OCI-LY7 (cell line): ENCODE data around the gene EMC8. TPM values are rescaled to one million over a fixed set of nuclear protein-coding genes. Genes with fewer than 3 reads are reported as not detected.

Experiments
- BruUV-seq: library from RNA; stranded (reverse); fragments of 400-500 nt; replicated peaks from 2 replicates; lab custom pipeline; 2021; lab: Mats Ljungman, UMichigan
- CTCF ChIA-PET: fragments of 300-600 bp; sonication (Branson Sonifier 250); formaldehyde crosslinking; loops from one replicate; lab custom pipeline; 2022; ENCODE audit warnings: antibody characterized with exemption; ENCODE audit not compliant: unreplicated experiment; lab: Charles Lee
- POLR2A ChIA-PET: fragments of 300-600 bp; sonication (Branson Sonifier 250); formaldehyde crosslinking; loops from one replicate; lab custom pipeline; 2022; ENCODE audit warnings: antibody characterized with exemption; lab: Charles Lee
- DNase-seq: peaks from one replicate; pipeline ENCODE4 v3.0.0-alpha.2; 2015; ENCODE audit warnings: low spot score
- H2AFZ ChIP-seq: fragments of 200-600 bp; sonication (generic), shearing (Covaris generic); 2 replicates; pipeline ENCODE4 v1.6.1; 2014; ENCODE audit warnings: mild to moderate bottlenecking, antibody characterized with exemption, low read length, moderate library complexity
- H3K27ac ChIP-seq: fragments of 200-600 bp; sonication (generic); 2 replicates; pipeline ENCODE4 v1.5.1; 2014; ENCODE audit warnings: mixed run types, low read depth, mild to moderate bottlenecking, moderate library complexity, low read length, inconsistent platforms; ENCODE audit not compliant: poor library complexity, severe bottlenecking
- H3K36me3 ChIP-seq: fragments of 200-600 bp; sonication (generic); 2 replicates; pipeline ENCODE4 v1.6.1; 2014; ENCODE audit warnings: mild to moderate bottlenecking, antibody characterized with exemption, low read length, moderate library complexity, mixed read lengths; ENCODE audit not compliant: insufficient read depth
- H3K4me1 ChIP-seq: fragments of 200-600 bp; sonication (generic); 2 replicates; pipeline ENCODE4 v1.5.1; 2014; ENCODE audit warnings: mild to moderate bottlenecking, low read length; ENCODE audit not compliant: insufficient read depth, poor library complexity, severe bottlenecking
- H3K4me2 ChIP-seq: fragments of 200-600 bp; sonication (generic); 2 replicates; pipeline ENCODE4 v1.6.1; 2014; ENCODE audit warnings: mild to moderate bottlenecking, low read length
- H3K4me3 ChIP-seq: fragments of 200-600 bp; sonication (generic); 2 replicates; pipeline ENCODE4 v1.5.1; 2014; ENCODE audit warnings: mild to moderate bottlenecking, low read depth, low read length; ENCODE audit not compliant: poor library complexity, severe bottlenecking
- H3K79me2 ChIP-seq: fragments of 200-600 bp; sonication (generic); 2 replicates; pipeline ENCODE4 v1.6.1; 2016; ENCODE audit warnings: low read depth, mild to moderate bottlenecking, low read length, moderate library complexity, mixed read lengths; ENCODE audit not compliant: insufficient read depth
- H3K9me2 ChIP-seq: fragments of 200-600 bp; sonication (generic); 2 replicates; pipeline ENCODE4 v1.6.1; 2016; ENCODE audit warnings: mild to moderate bottlenecking, low read length, mixed read lengths; ENCODE audit not compliant: insufficient read depth
- H3K9me3 ChIP-seq: fragments of 200-600 bp; sonication (generic); 2 replicates; pipeline ENCODE4 v1.6.1; 2014; ENCODE audit warnings: mild to moderate bottlenecking, mixed run types, low read length, mixed read lengths
- H4K20me1 ChIP-seq: fragments of 200-600 bp; sonication (generic); 2 replicates; pipeline ENCODE4 v1.6.1; 2014; ENCODE audit warnings: mild to moderate bottlenecking, antibody characterized with exemption, low read length, moderate library complexity, mixed read lengths; ENCODE audit not compliant: insufficient read depth
- EZH2phosphoT487 ChIP-seq: fragments of 200-600 bp; sonication (generic); IDR thresholded peaks from 2 replicates; pipeline ENCODE4 v1.6.1; 2018; ENCODE audit warnings: low read depth, borderline replicate concordance, mild to moderate bottlenecking, mixed run types, antibody characterized with exemption, low read length, moderate library complexity, mixed read lengths
- intact Hi-C: fragments of 100-400 bp; cut with micrococcal nuclease; formaldehyde crosslinking; loops from one replicate; pipeline ENCODE4 v1.10.0; 2022; ENCODE audit not compliant: unreplicated experiment
- total RNA-seq, 2 experiments: library from RNA; depleted of rRNA in 1 of 2; stranded (reverse); fragments of >200 nt in 1 of 2; shearing (Covaris generic) in 1 of 2; gene quantifications; 2 replicates each; pipeline ENCODE4 v1.2.3, GENCODE V29; 2014 to 2022
- TF ChIP-seq, protein P1 (sequence below): fragments of 200-600 bp; sonication (generic); conservative IDR thresholded peaks from 2 replicates; pipeline ENCODE4 v1.5.1; 2014; ENCODE audit warnings: mild to moderate bottlenecking, antibody characterized with exemption, low read length, moderate library complexity, mixed read lengths

Gene EMC8
- total RNA-seq, 2 experiments from 2014 or later: 47.5 to 54.0 TPM

DNA sequence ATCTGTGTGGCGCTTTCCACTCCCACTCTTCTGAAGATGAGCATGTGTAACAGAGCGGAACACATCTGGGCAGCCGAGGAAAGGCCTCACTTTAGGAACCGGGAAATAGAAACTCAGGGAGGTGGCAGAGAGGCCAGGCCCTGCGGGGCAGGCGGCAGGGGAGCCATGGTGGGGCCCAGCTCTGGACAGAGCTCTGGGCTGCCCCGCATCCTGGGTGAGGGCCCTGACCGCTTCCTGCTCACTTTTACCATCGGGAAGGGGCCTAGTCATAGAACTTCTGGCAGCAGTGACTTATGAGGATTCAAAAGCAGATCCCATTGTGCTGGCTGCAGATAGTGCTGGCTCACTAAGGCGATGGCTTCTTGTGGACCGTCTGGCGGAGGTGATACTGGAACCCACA, 22.8 kb upstream of the EMC8 start:
- CTCF ChIA-PET: interaction anchor here (0.6 to 1.7 kb wide), 5 partner anchors 166 to 201 kb away, joined by 3 to 30 read pairs (median 5); no protein-coding TSS in a partner anchor
- no peak overlapping the region for H3K4me3 ChIP-seq
- POLR2A ChIA-PET: interaction anchor here (1.3 kb wide), 1 partner anchor 11 kb away, joined by 5 read pairs; no protein-coding TSS in a partner anchor

DNA sequence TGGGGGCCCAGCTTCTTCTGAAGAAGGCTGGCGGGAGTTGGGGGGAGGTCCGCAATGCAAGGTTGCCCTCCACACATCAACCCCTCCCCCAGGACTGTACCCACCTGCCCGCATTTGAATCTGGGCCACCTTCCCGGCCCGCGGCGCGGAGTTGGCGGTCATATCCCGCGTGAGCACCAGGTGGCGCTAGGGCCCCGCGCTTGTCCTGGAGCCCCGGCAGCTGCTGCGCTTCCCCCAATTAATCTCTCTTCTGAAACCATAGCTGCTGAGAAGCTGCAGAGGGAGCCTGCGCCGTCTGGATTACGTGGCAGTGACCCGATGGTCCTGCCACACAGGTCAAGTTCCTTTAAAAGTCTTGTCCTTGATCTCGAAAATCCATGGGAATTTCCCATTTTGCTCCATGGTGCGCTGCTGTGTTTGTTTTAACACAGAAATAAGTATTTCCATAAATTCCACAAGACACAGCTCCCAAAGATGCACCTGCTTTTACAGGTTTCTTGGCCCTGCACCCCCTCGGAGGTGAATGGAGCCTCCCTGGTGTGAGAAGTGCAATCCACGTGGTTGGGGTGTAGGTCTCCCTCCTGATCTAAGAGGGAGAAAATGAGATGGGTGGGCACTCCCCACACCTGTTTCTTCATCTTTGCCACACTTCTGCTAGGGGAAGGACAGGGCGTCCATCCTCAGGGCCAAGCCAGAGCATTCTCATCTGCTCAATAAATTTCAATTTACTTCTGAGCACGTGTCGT, 22.2 kb upstream of the EMC8 start:
- intact Hi-C loops: loop anchor here (1.0 to 10.0 kb wide), 4 partner anchors 73 to 703 kb away; no protein-coding TSS in a partner anchor
- ChIA-PET CTCF (interaction anchor here (0.6 to 2.2 kb wide), 11 partner anchors 9 to 201 kb away, joined by 3 to 30 read pairs (median 5); no protein-coding TSS in a partner anchor), POLR2A (interaction anchor here (1.1 to 1.7 kb wide), 5 partner anchors 12 to 199 kb away, joined by 3 to 5 read pairs (median 4); no protein-coding TSS in a partner anchor)
- Histone ChIP-seq H3K79me2 (no peaks in the 10 kb centered on the region), H3K4me3 (no peak overlapping the region), H3K4me1 (peaks cover 12% of the 10 kb centered on the region), H3K9me3 (no peaks in the 10 kb centered on the region), H3K27ac (no peak overlapping the region), H4K20me1 (no peaks in the 10 kb centered on the region), H2AFZ (peak overlapping the region; percentile 9; the same call in 1 of the 2 replicates), H3K4me2 (peak overlapping the region; percentile 34; the same call in 1 of the 2 replicates), H3K36me3 (no peaks in the 10 kb centered on the region), H3K9me2 (no peaks in the 10 kb centered on the region)
- BruUV-seq: no TSS peak
- peak; percentile 90 for DNase-seq
- TF ChIP-seq EZH2phosphoT487: no peak
- TF ChIP-seq, protein P1, sequence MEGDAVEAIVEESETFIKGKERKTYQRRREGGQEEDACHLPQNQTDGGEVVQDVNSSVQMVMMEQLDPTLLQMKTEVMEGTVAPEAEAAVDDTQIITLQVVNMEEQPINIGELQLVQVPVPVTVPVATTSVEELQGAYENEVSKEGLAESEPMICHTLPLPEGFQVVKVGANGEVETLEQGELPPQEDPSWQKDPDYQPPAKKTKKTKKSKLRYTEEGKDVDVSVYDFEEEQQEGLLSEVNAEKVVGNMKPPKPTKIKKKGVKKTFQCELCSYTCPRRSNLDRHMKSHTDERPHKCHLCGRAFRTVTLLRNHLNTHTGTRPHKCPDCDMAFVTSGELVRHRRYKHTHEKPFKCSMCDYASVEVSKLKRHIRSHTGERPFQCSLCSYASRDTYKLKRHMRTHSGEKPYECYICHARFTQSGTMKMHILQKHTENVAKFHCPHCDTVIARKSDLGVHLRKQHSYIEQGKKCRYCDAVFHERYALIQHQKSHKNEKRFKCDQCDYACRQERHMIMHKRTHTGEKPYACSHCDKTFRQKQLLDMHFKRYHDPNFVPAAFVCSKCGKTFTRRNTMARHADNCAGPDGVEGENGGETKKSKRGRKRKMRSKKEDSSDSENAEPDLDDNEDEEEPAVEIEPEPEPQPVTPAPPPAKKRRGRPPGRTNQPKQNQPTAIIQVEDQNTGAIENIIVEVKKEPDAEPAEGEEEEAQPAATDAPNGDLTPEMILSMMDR: peak; percentile 99

More for the DNA sequence above, 22.8 kb upstream of the EMC8 start:
- no peak for DNase-seq
- intact Hi-C loops: loop anchor here (10.0 kb wide), 1 partner anchor 703 kb away; no protein-coding TSS in a partner anchor
- Histone ChIP-seq H2AFZ (peak overlapping the region; percentile 9; the same call in 1 of the 2 replicates), H3K4me1 (peaks cover 12% of the 10 kb centered on the region), H3K27ac (no peak overlapping the region), H3K4me2 (0 out of 2 replicates have a peak overlapping the region, but pooled peaks have one; percentile 34), H3K79me2 (no peaks in the 10 kb centered on the region), H3K9me2 (no peaks in the 10 kb centered on the region), H3K36me3 (no peaks in the 10 kb centered on the region), H3K9me3 (no peaks in the 10 kb centered on the region), H4K20me1 (no peaks in the 10 kb centered on the region)
- no TSS peak for BruUV-seq
- no peak for TF ChIP-seq EZH2phosphoT487
- TF ChIP-seq, protein P1: no peak
